ENCODE data around the gene C2CD4C.

GRCh38 chr19:390386-391206 lies 18.4 kb downstream of the C2CD4C start:
- TF ChIP-seq, protein P1, sequence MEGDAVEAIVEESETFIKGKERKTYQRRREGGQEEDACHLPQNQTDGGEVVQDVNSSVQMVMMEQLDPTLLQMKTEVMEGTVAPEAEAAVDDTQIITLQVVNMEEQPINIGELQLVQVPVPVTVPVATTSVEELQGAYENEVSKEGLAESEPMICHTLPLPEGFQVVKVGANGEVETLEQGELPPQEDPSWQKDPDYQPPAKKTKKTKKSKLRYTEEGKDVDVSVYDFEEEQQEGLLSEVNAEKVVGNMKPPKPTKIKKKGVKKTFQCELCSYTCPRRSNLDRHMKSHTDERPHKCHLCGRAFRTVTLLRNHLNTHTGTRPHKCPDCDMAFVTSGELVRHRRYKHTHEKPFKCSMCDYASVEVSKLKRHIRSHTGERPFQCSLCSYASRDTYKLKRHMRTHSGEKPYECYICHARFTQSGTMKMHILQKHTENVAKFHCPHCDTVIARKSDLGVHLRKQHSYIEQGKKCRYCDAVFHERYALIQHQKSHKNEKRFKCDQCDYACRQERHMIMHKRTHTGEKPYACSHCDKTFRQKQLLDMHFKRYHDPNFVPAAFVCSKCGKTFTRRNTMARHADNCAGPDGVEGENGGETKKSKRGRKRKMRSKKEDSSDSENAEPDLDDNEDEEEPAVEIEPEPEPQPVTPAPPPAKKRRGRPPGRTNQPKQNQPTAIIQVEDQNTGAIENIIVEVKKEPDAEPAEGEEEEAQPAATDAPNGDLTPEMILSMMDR (IDR thresholded peaks at IDR 0.05), result no peak
- TF ChIP-seq POLR2A (IDR thresholded peaks at IDR 0.05), result no peak
